Stimulated activated CD8-positive, alpha-beta memory T cell treated with anti-CD3 and anti-CD28 coated beads, Interleukin-4, amount 100 ng/mL, for 4 hours (primary cell): ENCODE measurements around the gene NAT8L.
A peak's percentile ranks its signal among the peaks of the same experiment; 100 is the strongest.
"Not testable (repeated sequence)": the region's sequence is repeated elsewhere in the genome, so short reads cannot be mapped to it uniquely, and the experiment has no call there.

Experiments used
- DNase-seq, 2 donors: peaks; one replicate each; pipeline ENCODE4 v3.0.0-alpha.2; 2020; ENCODE audit warnings: low read depth in 2 of 2, low spot score in 1 of 2

Gene NAT8L, protein sequence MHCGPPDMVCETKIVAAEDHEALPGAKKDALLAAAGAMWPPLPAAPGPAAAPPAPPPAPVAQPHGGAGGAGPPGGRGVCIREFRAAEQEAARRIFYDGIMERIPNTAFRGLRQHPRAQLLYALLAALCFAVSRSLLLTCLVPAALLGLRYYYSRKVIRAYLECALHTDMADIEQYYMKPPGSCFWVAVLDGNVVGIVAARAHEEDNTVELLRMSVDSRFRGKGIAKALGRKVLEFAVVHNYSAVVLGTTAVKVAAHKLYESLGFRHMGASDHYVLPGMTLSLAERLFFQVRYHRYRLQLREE

GRCh38 chr4:2059046-2059725, at the start of gene NAT8L:
Gene NAT8L, plus strand, starts transcription at chr4:2059327. Its CDS starts 185 bp downstream, at chr4:2059512.
- no peak for DNase-seq

- peak in 1 of 2 donors; percentile 20 for DNase-seq
These were observed 49.4 kb upstream of the NAT8L start for GRCh38 chr4:2009651-2010233.

GRCh38 chr4:2011583-2011982, 47.5 kb upstream of the NAT8L start:
- no peak for DNase-seq

GRCh38 chr4:2015008-2015407, 44.1 kb upstream of the NAT8L start:
- no peak for DNase-seq

DNA sequence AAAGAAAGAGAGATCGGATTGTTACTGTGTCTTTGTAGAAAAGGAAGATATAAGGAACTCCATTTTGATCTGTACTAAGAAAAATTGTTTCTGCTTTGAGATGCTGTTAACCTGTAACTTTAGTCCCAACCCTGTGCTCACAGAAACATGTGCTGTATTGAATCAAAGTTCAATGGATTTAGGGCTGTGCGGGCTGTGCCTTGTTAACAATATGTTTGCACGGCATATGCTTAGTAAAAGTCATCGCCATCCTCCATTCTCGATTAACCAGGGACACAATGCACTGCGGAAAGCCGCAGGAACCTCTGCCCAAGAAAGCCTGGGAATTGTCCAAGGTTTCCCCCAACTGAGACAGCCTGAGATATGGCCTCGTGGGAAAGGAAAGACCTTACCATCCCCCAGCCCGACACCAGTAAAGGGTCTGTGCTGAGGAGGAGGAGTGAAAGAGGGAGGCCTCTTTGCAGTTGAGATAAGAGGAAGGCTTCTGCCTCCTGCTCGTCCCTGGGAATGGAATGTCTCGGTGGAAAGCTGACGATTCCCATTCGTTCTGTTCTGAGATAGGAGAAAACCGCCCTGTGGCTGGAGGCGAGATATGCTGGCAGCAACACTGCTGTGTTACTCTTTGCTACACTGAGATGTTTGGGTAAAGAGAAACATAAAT, 37.6 kb upstream of the NAT8L start:
- DNase-seq, result not testable (repeated sequence)

GRCh38 chr4:2024683-2025082, 34.4 kb upstream of the NAT8L start:
- no peak for DNase-seq

- DNase-seq, result no peak
These were observed 33.3 kb upstream of the NAT8L start for GRCh38 chr4:2025817-2026216.

GRCh38 chr4:2027120-2027519, 32.0 kb upstream of the NAT8L start:
- DNase-seq, result not testable (repeated sequence)

GRCh38 chr4:2031161-2031560, 28.0 kb upstream of the NAT8L start:
- DNase-seq, result not testable (repeated sequence)

DNA sequence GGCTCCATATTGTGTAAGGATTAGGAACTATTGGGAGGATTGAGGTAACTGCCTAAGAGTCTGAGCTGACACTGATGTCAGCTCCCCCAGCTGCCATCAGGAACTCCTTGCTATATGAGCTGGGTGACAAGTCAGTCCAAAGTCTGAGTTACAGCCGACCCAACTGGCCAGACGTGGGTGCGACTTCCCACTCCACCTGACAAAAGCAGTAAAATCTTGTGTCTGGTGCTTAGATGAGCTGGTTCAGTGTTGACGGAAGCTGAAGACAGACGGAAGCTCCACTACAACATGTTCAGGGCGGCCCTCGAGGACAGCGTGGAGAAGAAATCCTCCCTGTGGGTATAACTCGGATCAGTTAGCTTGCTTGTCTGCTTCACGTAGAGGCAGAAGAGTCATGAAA, 22.8 kb upstream of the NAT8L start:
- DNase-seq, result no peak

DNA sequence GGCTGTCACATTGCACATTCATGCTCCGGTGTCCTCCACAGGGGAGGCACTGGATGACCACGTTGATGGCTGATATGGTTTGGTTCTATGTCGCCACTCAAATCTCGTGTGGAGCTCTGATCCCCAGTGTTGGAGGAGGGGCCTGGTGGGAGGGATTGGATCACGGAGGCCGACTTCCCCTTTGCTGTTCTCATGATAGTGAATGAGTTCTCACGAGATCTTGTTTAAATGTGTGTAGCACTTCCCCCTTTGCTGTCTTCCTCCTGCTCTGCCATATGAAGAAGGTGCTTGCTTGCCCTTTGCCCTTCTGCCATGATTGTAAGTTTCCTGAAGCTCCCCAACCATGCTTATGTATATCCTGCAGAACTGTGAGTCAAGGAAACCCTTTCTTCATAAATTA, 22.3 kb upstream of the NAT8L start:
- DNase-seq, result no peak

- no peak for DNase-seq
These were observed 18.5 kb upstream of the NAT8L start for GRCh38 chr4:2040391-2041238.

DNA sequence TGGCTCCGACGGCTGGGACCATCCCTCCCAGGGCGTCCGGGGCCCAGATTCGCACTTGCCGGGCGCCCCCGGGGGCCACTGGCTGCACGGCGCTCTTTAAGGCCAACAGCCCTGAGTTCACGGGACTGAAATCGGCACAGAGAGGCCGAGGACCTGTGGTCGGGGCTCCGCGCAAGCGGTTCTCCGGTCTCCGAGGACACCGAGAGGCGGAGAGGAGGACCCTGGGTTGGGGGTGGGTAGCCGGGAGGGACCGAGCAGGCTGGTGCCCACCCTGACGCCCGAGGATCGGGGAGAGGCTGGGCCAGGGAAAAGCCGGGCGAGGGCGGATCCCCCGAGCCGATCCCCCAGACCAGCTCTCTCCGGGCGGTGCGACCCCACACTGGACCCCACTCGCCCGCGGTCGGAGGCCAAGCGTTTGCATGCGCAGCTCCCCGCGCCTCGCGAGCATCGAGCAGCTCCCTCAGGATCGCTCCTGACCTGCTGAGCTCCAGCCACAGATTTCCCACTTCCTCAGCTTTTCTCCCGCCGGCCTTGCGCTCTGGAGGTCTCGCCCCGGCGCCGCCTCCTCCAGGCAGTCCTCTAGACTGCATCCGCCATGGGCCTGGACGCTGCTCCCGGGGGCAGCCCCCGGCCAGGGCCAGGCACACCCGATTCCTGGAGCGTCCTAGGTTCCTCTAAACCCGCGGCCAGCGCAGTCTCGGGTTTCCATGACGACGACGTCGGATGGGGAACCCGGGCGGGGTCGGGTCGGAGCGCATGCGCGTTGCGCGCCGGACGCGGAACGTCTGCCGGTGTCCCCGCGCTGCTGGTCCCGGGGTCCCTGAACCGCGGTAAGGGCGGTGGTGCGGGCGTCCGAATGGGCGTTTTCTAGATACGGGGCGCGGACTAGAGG, 17.6 kb upstream of the NAT8L start:
- DNase-seq, result peak; percentile 62 to 71

- no peak for DNase-seq
These were observed 16.8 kb upstream of the NAT8L start for GRCh38 chr4:2042204-2042946.

DNA sequence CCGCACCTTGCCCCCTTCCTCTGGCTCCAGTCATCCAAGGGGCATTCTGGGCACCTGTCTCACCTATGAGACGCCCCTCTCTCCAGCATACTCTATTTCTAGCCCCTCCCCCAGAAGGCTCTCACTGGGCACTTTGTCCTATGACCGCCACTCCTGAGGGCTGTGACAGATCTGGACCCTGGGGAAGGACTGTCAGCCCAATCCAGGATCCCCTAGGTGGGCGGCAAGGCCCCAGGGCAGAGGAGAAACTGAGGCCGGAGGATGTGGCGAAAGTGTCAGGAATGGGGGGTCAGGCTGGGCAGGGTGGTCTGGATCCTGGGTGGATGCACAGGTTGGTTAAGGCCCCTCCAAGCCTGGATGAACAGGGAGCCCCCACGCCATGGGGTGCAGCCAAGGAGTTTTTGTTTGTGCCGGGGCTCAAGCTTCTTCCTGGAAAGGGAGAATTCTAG, 16.2 kb upstream of the NAT8L start:
- no peak for DNase-seq

GRCh38 chr4:2043396-2044118, 15.6 kb upstream of the NAT8L start:
- DNase-seq, result no peak

GRCh38 chr4:2044119-2044485, 15.0 kb upstream of the NAT8L start:
- DNase-seq, result no peak
